HG03095 (cell line): Measurements from ENCODE around the gene NFE2L2.
"Not testable (repeated sequence)": the region's sequence is repeated elsewhere in the genome, so short reads cannot be mapped to it uniquely, and the experiment has no call there.

Experiments
- ATAC-seq: cut with Tn5 transposase; IDR thresholded peaks from one replicate; pipeline ENCODE4 v1.9.1; 2021; ENCODE audit warnings: moderate library complexity; ENCODE audit not compliant: unreplicated experiment

Gene NFE2L2

GRCh38 chr2:177239932-177240630 is 24.4 kb downstream of the NFE2L2 start:
- ATAC-seq, result peak; percentile 58

DNA sequence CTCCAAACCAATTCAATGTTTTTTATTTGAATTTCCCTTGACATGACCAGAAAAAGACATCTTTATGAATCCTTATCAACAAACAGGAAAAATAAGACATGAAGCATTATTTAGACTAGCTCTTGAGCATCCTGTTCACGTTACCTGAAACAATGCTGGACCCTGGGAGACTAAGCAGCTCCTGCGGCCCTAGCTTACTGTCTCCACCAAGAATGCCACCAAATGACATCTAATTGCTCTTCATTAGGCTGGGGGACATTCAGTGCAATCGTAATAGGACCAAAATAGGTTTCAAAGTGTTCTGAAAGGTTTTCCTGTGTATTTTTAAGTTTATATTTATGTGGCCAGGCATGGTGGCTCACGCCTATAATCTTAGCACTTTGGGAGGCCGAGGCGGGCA is 25.5 kb downstream of the NFE2L2 start:
- ATAC-seq, result no peak

GRCh38 chr2:177237932-177238331 is 26.6 kb downstream of the NFE2L2 start:
- ATAC-seq, result no peak

DNA sequence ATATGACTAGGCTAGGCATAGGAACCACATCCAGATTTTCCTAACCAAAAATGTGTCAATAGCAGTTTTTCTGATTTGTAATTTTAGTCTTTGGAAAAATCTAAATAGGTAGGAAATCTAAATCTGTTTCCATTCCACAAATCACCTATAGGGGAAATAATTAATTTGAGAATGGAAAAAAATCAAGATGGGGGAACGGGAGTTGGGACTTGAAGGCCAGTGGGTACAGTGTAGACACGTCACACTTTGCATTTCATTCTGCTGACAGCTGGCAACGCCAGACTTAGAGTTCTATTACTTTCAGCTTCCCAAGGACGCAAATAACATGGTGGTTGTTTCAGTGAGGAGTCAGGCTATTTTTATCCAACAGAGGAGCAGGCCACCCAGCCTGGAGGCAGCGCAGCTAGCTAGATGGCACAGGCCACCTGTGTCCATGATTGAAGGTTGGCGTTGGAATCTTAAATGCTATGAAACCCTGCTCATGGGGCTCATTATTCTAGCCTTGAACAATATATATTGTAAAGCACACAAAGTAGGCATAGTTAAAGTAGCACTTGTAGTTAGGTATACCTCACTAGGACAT is 28.6 kb downstream of the NFE2L2 start:
- ATAC-seq, result no peak

GRCh38 chr2:177234267-177234666 is 30.3 kb downstream of the NFE2L2 start:
- ATAC-seq, result no peak

DNA sequence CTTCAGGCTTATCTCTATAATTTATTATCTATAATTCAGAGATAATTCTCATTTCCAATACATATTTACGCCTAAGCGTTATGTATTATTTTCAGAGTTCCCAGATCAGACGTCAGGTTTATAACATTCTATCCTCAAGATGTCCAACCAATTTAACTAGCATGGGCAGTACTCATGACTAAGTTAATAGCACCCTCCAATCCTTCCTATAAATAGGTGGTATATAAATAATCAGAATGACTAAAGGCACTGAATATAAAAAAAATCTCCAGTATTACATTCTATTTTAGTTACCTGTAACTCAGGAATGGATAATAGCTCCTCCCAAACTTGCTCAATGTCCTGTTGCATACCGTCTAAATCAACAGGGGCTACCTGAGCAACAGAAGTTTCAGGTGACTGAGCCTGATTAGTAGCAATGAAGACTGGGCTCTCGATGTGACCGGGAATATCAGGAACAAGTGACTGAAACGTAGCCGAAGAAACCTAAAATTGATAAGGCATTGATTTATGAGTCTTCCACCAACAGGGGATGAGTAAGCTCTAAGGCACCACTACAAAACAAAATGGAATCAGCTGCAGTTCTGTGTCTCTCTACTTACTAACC is 32.3 kb downstream of the NFE2L2 start:
- no peak for ATAC-seq

DNA sequence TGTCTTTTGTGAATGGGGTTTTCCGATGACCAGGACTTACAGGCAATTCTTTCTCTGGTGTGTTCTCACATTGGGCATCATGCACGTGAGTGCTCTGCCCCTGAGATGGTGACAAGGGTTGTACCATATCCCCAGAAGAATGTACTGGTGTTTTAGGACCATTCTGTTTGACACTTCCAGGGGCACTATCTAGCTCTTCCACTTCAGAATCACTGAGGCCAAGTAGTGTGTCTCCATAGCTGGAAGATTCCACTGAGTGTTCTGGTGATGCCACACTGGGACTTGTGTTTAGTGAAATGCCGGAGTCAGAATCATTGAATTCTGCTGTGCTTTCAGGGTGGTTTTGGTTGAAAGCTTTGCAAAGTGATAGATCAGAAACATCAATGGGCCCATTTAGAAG is 33.3 kb downstream of the NFE2L2 start:
- ATAC-seq, result no peak

DNA sequence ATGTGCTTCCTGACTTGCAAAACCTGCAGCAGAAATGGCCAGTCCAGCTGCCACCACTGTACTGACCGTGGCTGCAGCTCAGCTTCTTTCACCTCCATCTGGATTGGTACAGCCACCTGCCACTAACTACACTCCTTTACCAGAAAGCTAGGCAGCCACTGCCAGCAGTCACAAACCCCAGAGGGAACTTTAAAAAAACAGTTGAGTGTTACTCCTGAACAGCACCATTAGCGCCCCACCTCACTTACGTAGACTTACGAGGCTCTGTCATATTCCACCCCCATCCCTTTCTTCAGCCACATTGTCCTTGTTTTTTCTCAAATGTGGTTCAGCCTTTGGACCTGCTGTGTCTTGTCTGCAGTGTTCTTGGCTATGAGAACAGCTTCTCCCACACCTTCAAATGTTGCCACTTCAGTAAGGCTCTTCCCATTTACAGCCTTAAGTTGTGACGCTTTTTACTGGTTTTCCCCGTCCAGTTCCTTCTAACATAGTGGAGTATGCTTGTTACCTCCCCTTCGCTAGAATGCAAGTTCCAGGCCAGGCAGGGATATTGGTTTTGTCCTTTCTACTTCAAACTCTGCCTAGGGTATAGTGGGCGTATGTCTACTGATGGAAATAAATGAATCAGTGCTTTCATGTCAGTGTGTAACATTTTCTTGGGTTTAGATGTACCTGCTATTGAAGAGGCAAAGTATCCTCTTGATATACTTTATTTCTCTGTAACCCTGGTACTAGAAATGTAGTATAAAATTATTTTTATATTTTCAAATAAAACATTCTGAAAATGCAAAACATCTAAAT is 34.9 kb downstream of the NFE2L2 start:
- no peak for ATAC-seq

GRCh38 chr2:177225965-177226360 is 38.6 kb downstream of the NFE2L2 start:
- no peak for ATAC-seq

DNA sequence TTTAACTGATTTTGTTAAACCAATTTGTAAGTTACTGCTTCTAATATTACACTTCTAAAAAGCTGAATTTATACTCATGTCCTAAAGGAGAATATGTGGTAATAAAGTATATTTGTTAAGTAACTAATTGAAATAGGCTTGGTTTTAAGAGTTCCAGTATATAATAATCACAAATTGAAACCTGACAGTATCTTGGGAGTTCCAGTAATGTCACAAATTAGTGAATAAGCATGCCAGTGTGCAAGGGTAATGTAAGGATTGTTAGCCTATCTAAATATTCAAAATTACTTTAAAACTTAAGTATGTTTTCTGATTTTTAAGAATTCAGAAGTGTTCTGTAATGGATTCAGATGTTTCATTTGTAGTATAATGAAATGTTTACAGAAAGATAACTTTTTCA is 41.1 kb downstream of the NFE2L2 start:
- not testable (repeated sequence) for ATAC-seq

DNA sequence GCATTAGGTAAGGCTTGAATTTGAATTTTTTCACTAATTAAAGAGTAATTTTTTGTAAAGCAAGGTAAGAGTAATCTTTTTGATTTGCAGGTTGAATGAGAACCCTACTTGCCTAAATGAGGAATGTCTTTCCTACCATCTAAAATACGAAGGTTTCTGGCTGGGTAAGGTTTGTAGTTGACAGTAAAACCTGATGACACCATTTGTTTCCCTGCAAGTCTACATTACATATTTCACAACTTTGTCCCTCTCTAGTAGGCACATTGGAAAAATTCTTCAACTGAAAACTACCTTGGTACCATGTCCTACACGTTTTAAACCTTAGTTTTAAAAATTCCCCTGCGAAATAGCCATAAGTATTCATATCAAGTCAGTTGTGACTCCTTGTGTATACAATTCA is 42.6 kb downstream of the NFE2L2 start:
- ATAC-seq, result no peak

- no peak for ATAC-seq
Measured at GRCh38 chr2:177221534-177221933, 43.0 kb downstream of the NFE2L2 start.

DNA sequence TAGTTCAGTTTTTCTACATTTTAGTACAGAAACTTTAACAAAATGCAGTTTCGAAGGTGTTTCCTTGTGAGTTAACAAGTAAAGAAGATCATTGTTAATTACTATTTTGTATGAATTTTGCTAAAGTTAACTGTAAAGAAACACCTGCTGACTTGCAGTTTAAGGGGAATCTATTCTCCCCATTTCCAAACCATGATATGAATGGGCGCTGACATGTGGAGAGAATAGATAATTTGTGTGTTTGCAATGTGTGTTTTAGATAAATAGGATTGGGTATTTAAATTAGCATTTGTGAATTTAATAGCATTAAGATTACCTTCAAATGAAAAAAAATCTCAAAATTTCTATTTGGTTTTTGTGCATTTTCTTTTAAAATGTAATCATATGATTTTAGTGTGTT is 44.7 kb downstream of the NFE2L2 start:
- not testable (repeated sequence) for ATAC-seq

DNA sequence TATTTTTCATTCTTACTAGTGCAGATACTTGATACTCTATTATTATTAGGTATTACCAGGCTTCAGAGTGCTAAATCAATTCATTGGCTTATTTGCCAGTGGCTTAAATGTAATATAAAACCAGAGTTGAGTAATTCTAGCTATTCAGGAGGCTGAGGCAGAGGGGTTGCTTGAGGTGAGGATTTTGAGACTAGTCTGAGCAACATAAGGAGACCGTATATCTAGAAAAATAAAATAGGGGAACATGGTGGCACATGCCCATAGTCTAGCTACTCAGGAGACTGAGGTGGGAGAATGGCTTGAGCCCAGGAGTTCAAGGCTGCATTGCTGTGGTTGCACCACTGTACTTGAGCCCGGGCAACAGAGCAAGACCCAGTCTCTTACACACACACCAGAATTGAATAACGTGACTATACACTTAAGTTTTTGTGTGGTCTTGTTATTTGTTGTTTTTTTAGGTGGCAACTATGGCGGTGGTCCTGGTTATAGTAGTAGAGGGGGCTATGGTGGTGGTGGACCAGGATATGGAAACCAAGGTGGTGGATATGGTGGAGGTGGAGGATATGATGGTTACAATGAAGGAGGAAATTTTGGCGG is 47.2 kb downstream of the NFE2L2 start:
- ATAC-seq, result no peak

DNA sequence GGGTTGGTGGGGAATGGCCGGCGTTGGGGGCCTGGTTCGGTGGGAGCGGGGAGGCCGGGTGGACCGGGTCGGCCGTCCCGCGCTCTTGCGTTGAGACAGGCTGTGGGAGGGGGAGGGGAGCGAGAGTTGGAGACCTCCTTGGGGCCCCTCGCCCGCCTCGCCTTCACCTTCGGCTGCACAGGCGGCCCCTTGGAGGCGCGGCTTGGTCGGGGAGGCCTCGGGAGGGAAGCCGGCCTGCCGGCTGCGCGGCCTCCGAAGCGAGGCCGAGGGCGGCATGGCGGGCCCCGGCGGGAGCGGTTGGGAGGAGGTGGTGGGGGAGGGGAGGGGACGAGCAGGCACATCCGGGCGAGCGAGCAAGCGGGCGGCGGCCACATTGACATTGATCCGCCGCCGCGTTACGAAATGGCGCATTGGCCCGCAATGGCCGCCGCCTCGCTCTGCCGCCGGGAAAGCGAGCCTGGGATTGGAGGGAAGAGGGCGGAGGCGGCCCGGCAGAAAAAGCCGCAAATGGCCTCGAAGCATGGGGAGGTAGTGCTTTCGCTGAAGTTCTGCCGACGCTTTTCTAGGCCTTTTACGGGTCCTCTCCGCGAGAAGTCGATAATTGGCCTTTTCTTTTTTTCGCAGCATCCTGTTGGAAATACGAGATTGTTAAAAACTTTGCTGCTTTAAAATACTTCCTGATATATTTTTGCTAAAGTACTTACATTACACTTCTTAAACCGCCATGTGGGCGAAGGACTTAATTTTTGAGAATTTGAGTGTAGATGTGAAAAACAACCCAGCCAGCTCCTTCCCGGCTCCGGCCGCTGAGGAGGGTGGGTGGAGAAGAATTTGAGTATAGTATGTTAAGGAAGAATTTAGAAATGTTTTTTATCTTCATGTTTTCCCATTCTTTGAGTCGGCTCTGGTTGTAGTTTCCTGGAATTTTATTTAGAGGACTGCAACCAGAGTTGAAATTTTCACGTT is 51.4 kb downstream of the NFE2L2 start:
- ATAC-seq, result peak; percentile 47

DNA sequence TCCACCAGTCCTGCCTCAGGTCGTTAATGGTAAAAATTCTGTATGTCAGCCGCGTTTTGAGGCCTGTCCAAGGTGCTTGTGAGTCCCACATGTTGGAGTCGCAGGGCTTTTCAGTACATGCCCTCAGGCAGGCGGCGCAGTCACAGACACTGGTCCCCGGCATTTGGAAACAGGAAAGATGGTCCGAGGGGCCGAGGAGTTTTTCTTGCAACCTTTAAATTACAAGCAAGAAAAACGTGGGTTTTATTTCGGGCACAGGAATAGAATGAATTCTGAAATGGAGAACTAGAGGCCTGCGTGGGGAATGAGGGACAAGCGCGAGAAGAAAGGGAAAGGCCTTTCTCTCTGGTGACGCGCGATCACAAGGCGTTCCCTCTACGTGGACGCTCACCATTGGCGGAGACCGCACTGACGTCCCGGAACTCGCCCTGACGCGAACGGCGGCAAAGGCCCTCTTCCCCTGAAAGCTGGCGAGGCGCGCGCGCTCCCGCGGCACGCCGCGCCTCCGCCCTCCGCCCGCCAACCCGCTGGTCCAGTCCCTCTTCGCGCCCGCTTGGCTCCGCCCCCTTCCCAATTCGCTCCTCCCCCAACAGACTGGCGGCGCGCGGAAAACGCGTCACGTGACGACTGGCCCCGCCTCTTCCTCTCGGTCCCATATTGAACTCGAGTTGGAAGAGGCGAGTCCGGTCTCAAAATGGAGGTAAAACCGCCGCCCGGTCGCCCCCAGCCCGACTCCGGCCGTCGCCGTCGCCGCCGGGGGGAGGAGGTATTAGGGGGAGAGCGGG is 52.2 kb downstream of the NFE2L2 start, which contains the start of gene HNRNPA3:
Gene HNRNPA3 (plus strand): TSS at position 689 of the 785 bp plus-strand sequence. CDS start 6 bp downstream, at position 695.
- peak; percentile 88 for ATAC-seq

DNA sequence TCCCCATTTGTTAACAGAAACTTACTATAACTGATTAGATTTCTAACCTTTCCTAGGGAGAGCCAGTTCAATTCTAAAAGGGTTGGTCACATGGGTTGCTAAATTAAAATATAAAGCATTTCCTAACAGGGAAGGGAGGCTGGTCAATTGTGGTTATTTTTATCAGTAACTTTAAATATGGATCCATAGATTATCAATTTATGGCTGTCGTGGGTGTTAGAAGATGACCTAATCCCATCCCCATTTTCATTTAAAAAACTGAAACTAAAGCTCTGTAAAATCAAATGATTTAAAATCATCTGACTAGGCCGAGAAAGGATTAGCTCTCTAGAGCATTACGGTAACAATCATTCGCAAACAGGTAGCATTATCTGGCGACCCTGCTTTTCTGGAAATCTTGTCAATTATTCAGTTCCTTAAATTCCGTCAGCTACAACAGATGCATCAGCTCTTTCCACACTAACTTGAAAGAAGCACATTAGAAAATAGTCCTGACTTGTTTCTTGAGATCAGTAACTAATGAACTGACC is 52.9 kb downstream of the NFE2L2 start:
- no peak for ATAC-seq

GRCh38 chr2:177211169-177211568 is 53.4 kb downstream of the NFE2L2 start:
- ATAC-seq, result no peak

- ATAC-seq, result peak; percentile 63
Measured at GRCh38 chr2:177207101-177207500, 57.4 kb downstream of the NFE2L2 start.
